NB4 (cell line): ENCODE measurements around the gene TBC1D22A.

Experiments
- POLR2A ChIP-seq: IDR thresholded peaks from 2 replicates; pipeline ENCODE4 v1.6.1; 2011; ENCODE audit warnings: mild to moderate bottlenecking; ENCODE audit not compliant: insufficient read length; ENCODE audit errors: extremely low read depth
- TF ChIP-seq, protein P1 (sequence below): IDR thresholded peaks from one replicate; pipeline ENCODE4 v1.5.1; 2012; ENCODE audit warnings: low read depth, low read length
- TF ChIP-seq, protein P2 (sequence below): IDR thresholded peaks from 2 replicates; pipeline ENCODE4 v1.6.1; 2011; ENCODE audit warnings: low read depth, low read length

DNA sequence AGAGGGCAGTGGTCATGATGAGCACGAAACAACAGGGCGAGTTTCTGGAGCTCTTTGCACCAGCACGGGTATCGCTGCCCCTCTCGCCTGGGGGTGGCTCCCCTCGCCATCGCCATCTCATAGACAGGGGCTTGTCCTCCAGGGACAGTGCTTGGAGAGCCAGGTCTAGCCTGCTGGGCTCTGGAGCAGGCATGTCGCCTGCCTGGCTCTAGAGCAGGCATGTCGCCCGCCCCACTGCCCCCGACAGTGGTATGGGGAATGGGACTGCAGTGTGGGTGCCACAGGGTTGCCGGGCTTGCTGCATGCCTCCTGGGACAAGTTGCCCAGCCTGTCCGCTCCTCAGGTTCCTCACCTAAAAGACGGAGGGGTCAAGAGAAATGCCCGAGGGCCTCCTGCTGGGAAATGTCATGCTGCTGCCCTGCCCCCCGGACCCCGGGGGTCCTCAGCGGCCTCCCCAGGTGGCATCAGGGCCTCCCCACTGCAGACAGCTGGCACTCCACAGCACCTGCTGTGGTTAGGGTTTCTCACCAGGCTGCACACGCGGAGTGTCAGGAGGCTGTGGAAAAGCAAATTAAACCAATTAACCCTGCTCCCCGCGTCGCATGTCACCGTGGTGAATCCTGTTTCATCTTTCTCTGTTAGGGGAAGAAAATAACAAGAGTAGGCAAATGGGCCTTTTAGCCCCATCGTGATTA, 403.0 kb downstream of the TBC1D22A start:
- TF ChIP-seq, protein P1, sequence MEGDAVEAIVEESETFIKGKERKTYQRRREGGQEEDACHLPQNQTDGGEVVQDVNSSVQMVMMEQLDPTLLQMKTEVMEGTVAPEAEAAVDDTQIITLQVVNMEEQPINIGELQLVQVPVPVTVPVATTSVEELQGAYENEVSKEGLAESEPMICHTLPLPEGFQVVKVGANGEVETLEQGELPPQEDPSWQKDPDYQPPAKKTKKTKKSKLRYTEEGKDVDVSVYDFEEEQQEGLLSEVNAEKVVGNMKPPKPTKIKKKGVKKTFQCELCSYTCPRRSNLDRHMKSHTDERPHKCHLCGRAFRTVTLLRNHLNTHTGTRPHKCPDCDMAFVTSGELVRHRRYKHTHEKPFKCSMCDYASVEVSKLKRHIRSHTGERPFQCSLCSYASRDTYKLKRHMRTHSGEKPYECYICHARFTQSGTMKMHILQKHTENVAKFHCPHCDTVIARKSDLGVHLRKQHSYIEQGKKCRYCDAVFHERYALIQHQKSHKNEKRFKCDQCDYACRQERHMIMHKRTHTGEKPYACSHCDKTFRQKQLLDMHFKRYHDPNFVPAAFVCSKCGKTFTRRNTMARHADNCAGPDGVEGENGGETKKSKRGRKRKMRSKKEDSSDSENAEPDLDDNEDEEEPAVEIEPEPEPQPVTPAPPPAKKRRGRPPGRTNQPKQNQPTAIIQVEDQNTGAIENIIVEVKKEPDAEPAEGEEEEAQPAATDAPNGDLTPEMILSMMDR: no peak
- no peak for TF ChIP-seq POLR2A
- TF ChIP-seq, protein P2, sequence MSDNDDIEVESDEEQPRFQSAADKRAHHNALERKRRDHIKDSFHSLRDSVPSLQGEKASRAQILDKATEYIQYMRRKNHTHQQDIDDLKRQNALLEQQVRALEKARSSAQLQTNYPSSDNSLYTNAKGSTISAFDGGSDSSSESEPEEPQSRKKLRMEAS: no peak
